DMS 273 (cell line): Measurements from ENCODE around the gene CIB2.
A peak's percentile ranks its signal among the peaks of the same experiment; 100 is the strongest.

ENCODE experiments used
- DNase-seq: peaks from one replicate; lab custom pipeline; 2025; ENCODE audit not compliant: unreplicated experiment; lab: John Stamatoyannopoulos, UW

Gene CIB2

GRCh38 chr15:78149805-78150751 lies 18.8 kb upstream of the CIB2 start:
- DNase-seq, result peak; percentile 67

- peak; percentile 97 for DNase-seq
Measured at GRCh38 chr15:78149068-78149804, 18.0 kb upstream of the CIB2 start, which contains the start of gene IDH3A. Gene IDH3A (plus strand): TSS chr15:78149362. CDS start chr15:78149404, 42 bp downstream.

- peak; percentile 50 for DNase-seq
Measured at GRCh38 chr15:78148392-78149067, 17.3 kb upstream of the CIB2 start.

- DNase-seq, result no peak
Measured at GRCh38 chr15:78147566-78147965, 16.3 kb upstream of the CIB2 start.

GRCh38 chr15:78146425-78147154 lies 15.3 kb upstream of the CIB2 start:
- no peak for DNase-seq

GRCh38 chr15:78142332-78142731 lies 11.1 kb upstream of the CIB2 start:
- no peak for DNase-seq

- DNase-seq, result no peak
Measured at GRCh38 chr15:78140292-78140691, 9.0 kb upstream of the CIB2 start.

- no peak for DNase-seq
Measured at GRCh38 chr15:78139578-78139977, 8.3 kb upstream of the CIB2 start.

- no peak for DNase-seq
Measured at GRCh38 chr15:78133801-78134200, 2.6 kb upstream of the CIB2 start.

GRCh38 chr15:78130466-78131294 lies 565 bp downstream of the CIB2 start:
- DNase-seq, result no peak

GRCh38 chr15:78129751-78130287 lies 1.4 kb downstream of the CIB2 start:
- peak; percentile 34 for DNase-seq

- DNase-seq, result peak; percentile 91
Measured at GRCh38 chr15:78129077-78129750, 2.0 kb downstream of the CIB2 start.

- no peak for DNase-seq
Measured at GRCh38 chr15:78127882-78128281, 3.4 kb downstream of the CIB2 start.

- no peak for DNase-seq
Measured at GRCh38 chr15:78125267-78125666, 6.0 kb downstream of the CIB2 start.

GRCh38 chr15:78120523-78120922 lies 10.7 kb downstream of the CIB2 start:
- peak; percentile 85 for DNase-seq

- DNase-seq, result no peak
Measured at GRCh38 chr15:78112551-78112950, 18.7 kb downstream of the CIB2 start.

- no peak for DNase-seq
Measured at GRCh38 chr15:78111788-78112187, 19.5 kb downstream of the CIB2 start.

- no peak for DNase-seq
Measured at GRCh38 chr15:78110916-78111475, 20.2 kb downstream of the CIB2 start.

GRCh38 chr15:78110096-78110495 lies 21.1 kb downstream of the CIB2 start:
- no peak for DNase-seq
